ENCODE data around the gene KRT6C.
"Not testable (repeated sequence)": the region's sequence is repeated elsewhere in the genome, so short reads cannot be mapped to it uniquely, and the experiment has no call there.

KRT6C gene

DNA sequence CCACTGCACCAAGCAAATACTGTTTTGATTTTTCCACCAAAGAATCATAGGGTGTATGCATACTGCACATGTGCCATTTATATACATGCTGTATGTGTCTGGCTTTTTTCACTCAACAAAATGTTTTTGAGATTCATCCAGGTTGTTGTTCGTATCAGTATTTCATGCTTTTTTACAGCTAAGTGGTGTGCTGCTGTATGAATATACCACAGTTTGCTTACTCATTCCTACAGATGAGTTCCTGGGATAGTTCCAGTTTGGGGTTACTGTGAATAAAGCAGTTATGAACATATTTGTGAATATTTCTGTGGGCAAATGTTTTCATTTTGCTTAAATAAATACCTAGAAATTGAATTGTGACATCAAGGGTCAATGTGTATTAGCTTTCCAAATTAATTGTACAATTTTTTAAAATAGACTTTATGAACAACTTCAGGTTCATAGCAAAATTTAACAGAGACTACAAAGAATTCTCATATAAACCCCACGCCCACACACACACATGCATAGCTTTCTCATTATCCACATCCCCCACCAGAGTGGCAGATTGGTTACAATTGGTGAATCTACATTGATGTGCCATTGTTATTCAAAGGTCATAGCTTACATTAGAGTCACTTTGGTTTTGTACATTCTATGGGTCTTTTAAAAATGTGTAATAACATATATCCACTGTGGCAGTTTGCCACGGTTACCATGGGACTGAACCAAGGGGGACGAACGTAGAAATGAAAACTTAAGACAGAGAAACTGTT is 26.4 kb upstream of the KRT6C start:
- no peak for DNase-seq (ENCODE audit: low read depth in 2 of 2)

DNA sequence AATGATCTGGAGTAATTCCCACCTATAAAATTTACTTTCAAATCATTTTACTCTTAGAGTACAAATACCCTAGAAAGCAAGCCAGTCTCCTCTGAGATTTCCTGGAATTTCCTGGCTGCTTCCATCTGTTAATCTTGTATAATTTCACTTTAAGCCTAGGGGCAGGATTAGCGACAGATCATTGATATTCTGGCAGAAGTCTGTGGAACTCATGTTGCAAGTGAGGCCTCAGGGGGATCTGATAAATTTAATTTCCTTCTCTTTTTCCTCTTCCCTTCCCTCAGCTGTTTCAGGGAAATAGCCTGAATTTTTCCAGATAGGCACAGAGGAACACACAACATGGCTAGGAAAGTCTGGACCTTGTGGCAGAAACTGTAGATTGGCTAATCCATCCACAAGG is 25.3 kb upstream of the KRT6C start:
- no peak for DNase-seq (ENCODE audit: low read depth in 2 of 2)

DNA sequence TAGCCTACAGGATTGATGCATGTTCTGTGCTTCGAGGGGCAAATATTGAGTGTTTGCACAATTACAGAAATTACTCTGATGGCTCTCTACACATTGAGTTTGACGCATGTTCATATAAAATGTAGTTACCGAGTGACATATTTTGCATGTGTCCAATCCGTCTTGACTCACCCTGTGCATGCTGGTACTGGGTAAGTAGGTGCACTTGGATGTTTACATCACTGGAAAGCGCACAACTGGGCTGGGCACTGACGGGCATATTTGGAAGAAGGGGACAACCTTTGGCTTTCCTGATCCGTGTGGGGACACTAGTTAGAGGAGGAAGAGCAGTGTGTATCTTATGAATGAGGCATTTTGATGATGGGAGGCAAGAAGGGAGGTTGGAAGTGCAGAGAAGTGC is 24.4 kb upstream of the KRT6C start:
- DNase-seq (ENCODE audit: low read depth in 2 of 2), result no peak

DNA sequence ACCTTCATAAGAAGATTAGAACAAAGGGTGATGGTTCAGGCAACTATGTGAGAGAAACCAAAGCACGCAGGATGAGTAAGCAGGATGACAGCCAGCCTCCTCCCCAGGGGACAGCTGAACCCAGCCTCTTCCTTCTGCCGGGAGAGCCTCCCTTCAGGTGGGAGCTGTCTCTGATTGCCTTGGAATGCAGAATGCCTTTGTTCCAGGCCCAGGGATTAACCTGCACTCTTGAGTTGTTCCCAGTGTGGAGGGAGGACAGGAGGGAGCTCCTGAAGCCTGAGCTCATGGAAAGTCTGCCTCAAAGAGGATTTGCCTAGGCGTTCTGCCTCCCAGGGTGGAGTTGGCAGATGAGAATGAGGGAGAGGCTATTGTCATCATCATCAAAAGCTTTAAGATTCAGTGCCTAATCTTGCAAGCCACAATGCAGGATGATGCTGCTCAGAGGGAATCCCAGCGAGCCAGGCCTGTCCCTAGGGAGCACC is 23.0 kb upstream of the KRT6C start:
- DNase-seq (ENCODE audit: low read depth in 2 of 2), result no peak

DNA sequence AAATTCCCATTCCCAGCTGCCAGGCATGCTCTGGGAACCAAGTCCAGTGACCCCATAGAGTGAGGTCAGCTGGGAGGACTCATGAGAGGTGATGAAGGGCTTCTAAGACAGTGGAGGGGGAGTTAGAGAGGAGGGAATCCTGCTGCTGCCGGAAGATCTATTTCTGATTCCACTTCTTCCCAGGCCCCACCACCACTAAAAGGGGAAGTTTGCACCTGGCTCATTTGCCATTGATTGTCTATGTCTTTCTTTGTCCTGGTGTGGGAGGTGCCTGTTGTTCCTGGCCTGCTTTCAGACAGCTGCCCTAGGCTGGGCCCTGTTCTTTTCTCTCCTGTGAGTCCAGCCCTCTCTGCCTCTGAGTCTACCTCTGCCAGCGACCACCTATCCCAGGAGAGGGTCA is 22.4 kb upstream of the KRT6C start:
- DNase-seq (ENCODE audit: low read depth in 2 of 2), result no peak

DNA sequence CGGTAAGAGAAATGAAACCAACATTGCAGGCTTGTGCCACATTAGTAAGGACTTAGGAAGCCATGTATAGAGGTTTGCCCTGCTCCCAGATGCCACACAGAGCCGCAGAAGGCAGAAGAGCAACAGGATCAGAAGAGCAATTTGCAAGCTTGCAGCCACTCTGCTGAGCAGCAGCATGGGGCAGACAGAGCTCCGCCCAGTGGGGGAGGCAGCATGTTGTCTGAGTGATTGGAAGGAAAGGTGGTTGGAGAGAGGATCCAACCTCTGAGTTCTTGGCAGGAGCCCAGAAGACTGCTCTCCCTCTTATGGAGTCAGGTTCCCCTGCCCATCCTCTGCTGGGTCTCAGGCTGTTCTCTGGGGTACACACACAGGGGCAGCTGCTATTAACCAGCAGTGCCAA is 21.8 kb upstream of the KRT6C start:
- DNase-seq (ENCODE audit: low read depth in 2 of 2), result no peak

DNA sequence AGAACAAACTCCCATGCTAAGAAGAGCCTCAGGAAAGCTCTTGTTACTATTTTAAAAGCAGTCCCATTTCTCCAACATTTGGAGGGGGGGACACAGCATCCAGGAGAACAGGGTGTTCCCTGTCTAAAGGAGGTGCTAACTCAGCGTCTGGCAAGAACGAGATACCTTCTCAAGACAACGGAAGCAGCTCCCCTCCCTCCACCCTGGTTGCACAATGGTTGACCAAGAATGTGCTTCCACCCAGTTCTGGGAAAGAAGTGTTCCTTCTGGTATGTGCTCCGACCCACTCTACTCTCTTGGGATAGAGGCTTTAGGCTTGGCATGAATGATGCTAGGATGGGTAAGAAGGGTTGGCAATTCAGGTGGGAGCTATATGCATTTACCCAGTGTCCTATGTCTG is 20.9 kb upstream of the KRT6C start:
- no peak for DNase-seq (ENCODE audit: low read depth in 2 of 2)

- DNase-seq (ENCODE audit: low read depth in 2 of 2), result no peak
Observed at GRCh38 chr12:52494100-52494499, 20.5 kb upstream of the KRT6C start.

GRCh38 chr12:52493172-52493571 is 19.6 kb upstream of the KRT6C start, which contains the start of gene KRT6A:
Gene KRT6A, minus strand, starts transcription at chr12:52493257. Its CDS starts 69 bp downstream, at chr12:52493188.
- DNase-seq (ENCODE audit: low read depth in 2 of 2), result no peak

DNA sequence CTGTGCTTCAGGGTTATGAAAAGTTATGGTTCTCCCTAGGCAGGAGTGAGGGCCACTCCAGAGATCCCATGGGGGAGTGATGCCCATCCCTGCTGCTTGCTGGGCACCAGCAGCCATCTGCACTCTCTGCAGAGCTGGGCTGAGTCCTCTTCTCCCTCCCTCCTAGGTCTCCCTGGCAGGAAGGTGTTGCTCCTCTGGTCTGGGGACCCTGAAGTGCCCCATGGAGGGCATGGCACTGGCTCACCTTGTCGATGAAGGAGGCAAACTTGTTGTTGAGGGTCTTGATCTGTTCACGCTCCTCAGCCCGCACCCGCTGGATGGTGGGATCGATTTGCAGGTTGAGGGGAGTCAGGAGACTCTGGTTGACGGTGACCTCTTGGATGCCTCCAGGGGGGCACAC is 18.8 kb upstream of the KRT6C start:
- not testable (repeated sequence) for DNase-seq (ENCODE audit: low read depth in 2 of 2)

GRCh38 chr12:52491495-52491894 is 17.9 kb upstream of the KRT6C start:
- not testable (repeated sequence) for DNase-seq (ENCODE audit: low read depth in 2 of 2)

DNA sequence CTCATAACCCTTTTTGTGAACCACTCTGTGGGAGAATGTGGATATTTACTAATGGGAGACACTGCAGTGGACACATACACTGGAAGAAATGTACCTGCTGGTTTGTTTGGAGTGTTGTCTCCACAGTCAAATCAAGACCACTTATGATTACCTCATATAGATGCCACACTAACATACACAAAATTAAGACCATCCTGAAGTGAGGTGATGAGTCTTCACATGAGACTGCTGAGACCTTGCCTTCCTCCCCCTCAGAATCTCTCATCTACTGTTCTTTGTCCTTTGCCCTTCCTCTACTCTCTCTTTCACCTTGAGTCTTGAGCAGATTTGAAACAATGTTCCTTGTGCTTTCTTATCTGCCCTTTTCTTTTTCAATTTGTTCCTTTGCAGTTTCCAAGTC is 15.1 kb upstream of the KRT6C start:
- no peak for DNase-seq (ENCODE audit: low read depth in 2 of 2)

DNA sequence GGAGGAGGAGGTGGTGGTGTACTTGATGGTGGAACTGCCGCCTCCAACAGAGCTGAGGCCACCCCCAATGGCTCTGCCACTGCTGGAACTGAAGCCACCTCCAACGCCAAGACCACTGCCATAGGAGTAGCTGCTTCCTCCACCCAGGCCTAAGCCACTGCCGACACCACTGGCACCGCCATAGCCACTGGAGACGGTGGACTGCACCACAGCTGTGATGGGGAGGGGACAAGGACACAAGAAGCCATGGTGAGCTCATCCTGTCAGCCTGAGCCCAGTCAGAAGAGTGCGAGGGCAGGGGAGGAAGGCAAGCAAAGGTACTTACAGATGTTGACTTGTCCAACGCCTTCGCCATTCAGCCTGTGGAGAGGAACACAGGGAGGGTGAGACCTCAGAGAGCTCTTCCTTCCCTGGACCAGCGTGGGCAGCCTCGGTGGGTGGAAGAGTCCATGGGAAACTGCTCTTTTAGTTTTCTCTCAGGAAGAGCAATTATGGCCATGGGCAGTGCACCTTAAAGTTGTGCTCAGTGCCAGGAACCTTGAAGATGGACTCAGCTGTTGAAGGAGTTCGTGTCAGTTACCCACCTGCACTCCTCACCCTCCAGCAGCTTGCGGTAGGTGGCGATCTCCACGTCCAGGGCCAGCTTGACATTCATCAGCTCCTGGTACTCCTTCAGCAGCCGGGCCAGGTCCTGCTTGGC is 14.3 kb upstream of the KRT6C start:
- DNase-seq (ENCODE audit: low read depth in 2 of 2), result not testable (repeated sequence)

DNA sequence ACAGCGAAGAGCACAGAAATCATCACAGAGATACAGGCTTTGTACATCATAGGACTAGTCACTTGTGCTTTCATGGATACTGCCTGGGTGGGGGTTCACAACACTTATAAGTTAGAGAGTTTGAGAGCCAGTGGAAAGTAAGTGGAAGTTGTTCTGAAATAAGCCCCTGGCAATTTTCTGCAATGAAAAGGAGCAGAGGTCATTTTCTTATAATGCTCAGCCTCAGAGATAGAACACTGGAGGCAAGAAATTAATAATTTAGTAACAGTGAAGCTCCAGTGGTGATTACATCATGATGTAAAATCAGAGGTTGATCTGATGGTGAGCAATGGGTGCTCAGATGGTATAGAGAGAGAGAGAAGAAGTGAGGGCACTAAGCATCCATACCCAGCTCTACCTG is 13.6 kb upstream of the KRT6C start:
- DNase-seq (ENCODE audit: low read depth in 2 of 2), result no peak

GRCh38 chr12:52486166-52487105 is 12.8 kb upstream of the KRT6C start:
- DNase-seq (ENCODE audit: low read depth in 2 of 2), result no peak

DNA sequence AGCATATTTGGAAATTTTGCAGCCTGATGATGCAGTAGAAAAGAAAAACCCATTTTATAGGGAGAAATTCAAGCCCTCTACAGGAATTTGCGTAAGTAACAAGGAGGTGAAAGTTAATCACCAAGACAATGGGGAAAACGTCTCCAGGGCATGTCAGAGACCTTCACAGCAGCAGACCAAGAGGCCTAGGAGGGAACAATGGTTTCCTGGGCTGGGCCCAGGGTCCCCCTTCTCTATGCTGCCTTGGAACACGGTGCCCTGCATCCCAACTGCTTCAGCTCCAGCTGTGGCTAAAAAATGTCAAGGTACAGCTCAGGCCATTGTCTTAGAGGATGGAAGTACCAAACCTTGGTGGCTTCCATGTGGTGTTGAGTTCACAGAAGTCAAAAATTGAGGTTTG is 6.5 kb upstream of the KRT6C start:
- DNase-seq (ENCODE audit: low read depth in 2 of 2), result no peak

DNA sequence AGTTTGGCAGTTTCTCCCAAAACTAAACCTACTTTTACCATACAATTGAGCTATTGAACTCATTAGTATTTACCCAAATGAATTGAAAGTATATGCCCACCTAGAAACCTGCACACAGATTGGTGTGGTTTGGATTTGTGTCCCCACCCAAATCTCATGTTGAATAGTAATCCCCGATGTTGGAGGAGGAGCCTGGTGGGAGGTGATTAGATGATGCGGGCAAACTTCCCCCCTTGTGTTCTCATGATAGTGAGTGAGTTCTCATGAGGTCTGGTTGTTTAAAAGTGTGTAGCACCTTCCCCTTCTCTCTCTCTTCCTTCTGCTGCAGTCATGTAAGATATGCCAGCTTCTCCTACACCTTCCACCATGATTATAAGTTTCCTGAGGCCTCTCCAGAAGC is 4.0 kb upstream of the KRT6C start:
- no peak for DNase-seq (ENCODE audit: low read depth in 2 of 2)

- DNase-seq (ENCODE audit: low read depth in 2 of 2), result no peak
Observed at GRCh38 chr12:52474212-52474611, 607 bp upstream of the KRT6C start.

- no peak for DNase-seq (ENCODE audit: low read depth in 2 of 2)
Observed at GRCh38 chr12:52469853-52470252, 3.8 kb downstream of the KRT6C start.

- DNase-seq (ENCODE audit: low read depth in 2 of 2), result no peak
Observed at GRCh38 chr12:52464897-52465296, 8.7 kb downstream of the KRT6C start.

GRCh38 chr12:52461693-52462092 is 11.9 kb downstream of the KRT6C start:
- no peak for DNase-seq (ENCODE audit: low read depth in 2 of 2)

GRCh38 chr12:52458861-52459260 is 14.7 kb downstream of the KRT6C start:
- no peak for DNase-seq (ENCODE audit: low read depth in 2 of 2)
